B cell (primary cell): ENCODE data around the gene HPS3. TPM values are rescaled to one million over a fixed set of nuclear protein-coding genes. Genes with fewer than 3 reads are reported as not detected.

Experiments used
- ATAC-seq: fragments of 200-7000 bp; cut with Tn5 transposase; one replicate; pipeline ENCODE4 v1.10.0; 2021; ENCODE audit warnings: low read depth, mild to moderate bottlenecking, moderate number of reproducible peaks, moderate library complexity
- CTCF ChIA-PET: fragments of 350-600 bp; sonication (Branson Sonifier 250); formaldehyde crosslinking; loops from one replicate; lab custom pipeline; 2021; ENCODE audit warnings: antibody characterized with exemption, inconsistent platforms; lab: Charles Lee
- POLR2A ChIA-PET: fragments of 350-600 bp; sonication (Branson Sonifier 250); formaldehyde crosslinking; loops from one replicate; lab custom pipeline; 2021; ENCODE audit warnings: antibody characterized with exemption; lab: Charles Lee
- DNase-seq: peaks from one replicate; pipeline ENCODE4 v3.0.0; 2013
- H2AFZ ChIP-seq: 2 replicates; pipeline ENCODE4 v1.6.1; 2012; ENCODE audit warnings: mild to moderate bottlenecking, low read depth, low read length; ENCODE audit not compliant: insufficient read depth, poor library complexity, severe bottlenecking
- H3K27ac ChIP-seq, 2 donors: 1 replicate in 1 of 2; 2 replicates in 1 of 2; pipeline ENCODE4 v1.5.1; 2012 to 2013; ENCODE audit warnings: low read length in 2 of 2, mild to moderate bottlenecking in 2 of 2, moderate library complexity in 1 of 2
- H3K27me3 ChIP-seq, 4 experiments: fragments of 200-600 bp in 1 of 4; sonication (generic) in 1 of 4; replicated peaks in 1 of 4; 1 replicate in 2 of 4; 2 replicates in 2 of 4; pipeline versions ENCODE4 v1.6.1 to v1.7.0; 2013 to 2016; ENCODE audit warnings: low read length in 3 of 4, mild to moderate bottlenecking in 2 of 4, mixed read lengths in 1 of 4, moderate library complexity in 1 of 4; ENCODE audit not compliant: insufficient read depth in 4 of 4, control insufficient read depth in 3 of 4; ENCODE audit errors: control extremely low read depth in 1 of 4
- H3K36me3 ChIP-seq, 2 experiments: replicated peaks in 1 of 2; 1 replicate in 1 of 2; 2 replicates in 1 of 2; pipeline versions ENCODE4 v1.6.1 to v1.7.1; 2013; ENCODE audit warnings: low read length in 1 of 2; ENCODE audit not compliant: insufficient read depth in 2 of 2, control insufficient read depth in 1 of 2; ENCODE audit errors: control extremely low read depth in 1 of 2, extremely low read depth in 1 of 2
- H3K4me1 ChIP-seq, 2 donors: fragments of 200-600 bp in 1 of 2; sonication (generic) in 1 of 2; 1 replicate in 1 of 2; 2 replicates in 1 of 2; pipeline versions ENCODE4 v1.5.1 to v1.6.1; 2013 to 2017; ENCODE audit warnings: low read length in 2 of 2; ENCODE audit not compliant: control insufficient read depth in 2 of 2, insufficient read depth in 2 of 2
- H3K4me2 ChIP-seq: replicated peaks from 2 replicates; pipeline ENCODE3; 2012; ENCODE audit warnings: mild to moderate bottlenecking, low read depth, low read length; ENCODE audit not compliant: poor library complexity, severe bottlenecking
- H3K4me3 ChIP-seq, 5 experiments: fragments of 200-600 bp in 1 of 5; sonication (generic) in 1 of 5; 1 replicate in 3 of 5; 2 replicates in 2 of 5; pipeline versions ENCODE4 v1.5.1 to v1.7.0; 2011 to 2016; ENCODE audit warnings: low read length in 4 of 5, mild to moderate bottlenecking in 4 of 5, low read depth in 2 of 5, control low read depth in 1 of 5, moderate library complexity in 1 of 5; ENCODE audit not compliant: insufficient read depth in 1 of 5; ENCODE audit errors: control extremely low read depth in 1 of 5, extremely low read depth in 1 of 5
- H3K79me2 ChIP-seq: fragments of 200-600 bp; sonication (generic); one replicate; pipeline ENCODE4 v1.6.0; 2016; ENCODE audit warnings: low read length; ENCODE audit not compliant: control insufficient read depth, insufficient read depth
- H3K9ac ChIP-seq: fragments of 200-600 bp; sonication (generic); 2 replicates; pipeline ENCODE4 v1.6.1; 2017; ENCODE audit warnings: mild to moderate bottlenecking, low read length, moderate library complexity
- H3K9me3 ChIP-seq, 3 donors: one replicate each; pipeline versions ENCODE4 v1.6.1 to v1.7.1; 2013; ENCODE audit warnings: low read length in 2 of 3; ENCODE audit not compliant: control insufficient read depth in 2 of 3, insufficient read depth in 1 of 3; ENCODE audit errors: control extremely low read depth in 1 of 3
- H4K20me1 ChIP-seq: 2 replicates; pipeline ENCODE4 v1.6.0; 2012; ENCODE audit warnings: mild to moderate bottlenecking, low read length; ENCODE audit not compliant: insufficient read depth, control insufficient read depth, poor library complexity, severe bottlenecking
- H3K27ac Mint-ChIP-seq: one replicate; pipeline ENCODE4 v1.8.0; 2021; ENCODE audit warnings: mixed read lengths
- H3K27me3 Mint-ChIP-seq: one replicate; pipeline ENCODE4 v1.8.0; 2021; ENCODE audit warnings: mixed read lengths
- H3K4me1 Mint-ChIP-seq: one replicate; pipeline ENCODE4 v1.8.0; 2021; ENCODE audit warnings: mixed read lengths
- H3K4me3 Mint-ChIP-seq: one replicate; pipeline ENCODE4 v1.8.0; 2021; ENCODE audit warnings: mixed read lengths
- H3K9me3 Mint-ChIP-seq: one replicate; pipeline ENCODE4 v1.8.0; 2022; ENCODE audit warnings: mixed read lengths; ENCODE audit not compliant: insufficient read depth
- EZH2 ChIP-seq: IDR thresholded peaks from 2 replicates; pipeline ENCODE4 v1.6.1; 2012; ENCODE audit warnings: borderline replicate concordance, low read depth, mild to moderate bottlenecking, moderate library complexity, low read length; ENCODE audit not compliant: insufficient read depth, poor library complexity, severe bottlenecking
- WGBS: methylation state at CpG from one replicate; pipeline ENCODE4 v1.1.5; 2013; ENCODE audit warnings: missing lambda C conversion rate; ENCODE audit not compliant: insufficient coverage; 5-methylcytosine and 5-hydroxymethylcytosine counted together
- intact Hi-C: fragments of 100-400 bp; cut with micrococcal nuclease; formaldehyde crosslinking; loops from one replicate; pipeline ENCODE4 v1.10.0; 2022
- polyA plus RNA-seq: library from polyadenylated mRNA; depleted of rRNA; stranded (reverse); fragments of >200 nt; gene quantifications from 2 replicates; pipeline ENCODE4 v1.2.3, GENCODE V29; 2012
- total RNA-seq, 2 donors: library from RNA; stranded (reverse); fragments of 120-200 nt in 1 of 2; gene quantifications; 1 replicate in 1 of 2; 2 replicates in 1 of 2; pipeline versions ENCODE4 v1.2.3 to v1.2.4, GENCODE V29; 2013 to 2022
- TF ChIP-seq, protein P1 (sequence below): fragments of 200-600 bp; IDR thresholded peaks from one replicate; pipeline ENCODE4 v1.8.0; 2022; ENCODE audit warnings: antibody characterized with exemption, mild to moderate bottlenecking

Gene HPS3
- total and polyA plus RNA-seq, 2 donors (not counting 1 experiment from before 2014, with no cell fraction given): 28.9 to 48.1 TPM

- Histone ChIP-seq H3K36me3 (no peaks in the 10 kb centered on the region), H3K9me3 (no peaks in the 10 kb centered on the region), H2AFZ (no peak overlapping the region), H4K20me1 (no peaks in the 10 kb centered on the region), H3K4me3 (no peak overlapping the region), H3K9ac (no peak overlapping the region), H3K4me2 (no peak overlapping the region), H3K27me3 (no peaks in the 10 kb centered on the region), H3K79me2 (no peaks in the 10 kb centered on the region), H3K4me1 (no peaks in the 10 kb centered on the region), H3K27ac (no peak overlapping the region)
- intact Hi-C loops: no loop called here
- ATAC-seq (no peak), DNase-seq (no peak)
- ChIA-PET POLR2A (interaction anchor here (0.6 kb wide), 1 partner anchor 22 kb away, joined by 3 read pairs; no protein-coding TSS in a partner anchor), CTCF (interaction anchor here (1.0 to 1.4 kb wide), 4 partner anchors 55 to 96 kb away, joined by 3 read pairs; no protein-coding TSS in a partner anchor)
- 100% methylated on average over 2 of the region's 4 CpGs for WGBS
- no peak overlapping the region for H3K27ac Mint-ChIP-seq
- no peak overlapping the region for H3K4me3 Mint-ChIP-seq
- TF ChIP-seq, protein P1, sequence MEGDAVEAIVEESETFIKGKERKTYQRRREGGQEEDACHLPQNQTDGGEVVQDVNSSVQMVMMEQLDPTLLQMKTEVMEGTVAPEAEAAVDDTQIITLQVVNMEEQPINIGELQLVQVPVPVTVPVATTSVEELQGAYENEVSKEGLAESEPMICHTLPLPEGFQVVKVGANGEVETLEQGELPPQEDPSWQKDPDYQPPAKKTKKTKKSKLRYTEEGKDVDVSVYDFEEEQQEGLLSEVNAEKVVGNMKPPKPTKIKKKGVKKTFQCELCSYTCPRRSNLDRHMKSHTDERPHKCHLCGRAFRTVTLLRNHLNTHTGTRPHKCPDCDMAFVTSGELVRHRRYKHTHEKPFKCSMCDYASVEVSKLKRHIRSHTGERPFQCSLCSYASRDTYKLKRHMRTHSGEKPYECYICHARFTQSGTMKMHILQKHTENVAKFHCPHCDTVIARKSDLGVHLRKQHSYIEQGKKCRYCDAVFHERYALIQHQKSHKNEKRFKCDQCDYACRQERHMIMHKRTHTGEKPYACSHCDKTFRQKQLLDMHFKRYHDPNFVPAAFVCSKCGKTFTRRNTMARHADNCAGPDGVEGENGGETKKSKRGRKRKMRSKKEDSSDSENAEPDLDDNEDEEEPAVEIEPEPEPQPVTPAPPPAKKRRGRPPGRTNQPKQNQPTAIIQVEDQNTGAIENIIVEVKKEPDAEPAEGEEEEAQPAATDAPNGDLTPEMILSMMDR: no peak
- no peak for TF ChIP-seq EZH2
- H3K9me3 Mint-ChIP-seq: peaks cover 3% of the 10 kb centered on the region
- no peaks in the 10 kb centered on the region for H3K4me1 Mint-ChIP-seq
- no peaks in the 10 kb centered on the region for H3K27me3 Mint-ChIP-seq
These were observed 86.9 kb downstream of the HPS3 start for GRCh38 chr3:149216193-149216869.

GRCh38 chr3:149217347-149217746, 87.9 kb downstream of the HPS3 start:
- intact Hi-C loops: no loop called here
- no peak overlapping the region for H3K4me3 Mint-ChIP-seq
- no peaks in the 10 kb centered on the region for H3K4me1 ChIP-seq
- no peak for ATAC-seq
- H3K79me2 ChIP-seq: no peaks in the 10 kb centered on the region
- no peaks in the 10 kb centered on the region for H3K27me3 Mint-ChIP-seq
- no peak overlapping the region for H3K27ac Mint-ChIP-seq
- DNase-seq: no peak
- peaks cover 3% of the 10 kb centered on the region for H3K9me3 Mint-ChIP-seq
- H2AFZ ChIP-seq: no peak overlapping the region
- no peaks in the 10 kb centered on the region for H3K27me3 ChIP-seq
- CTCF ChIA-PET: interaction anchor here (1.2 to 1.4 kb wide), 3 partner anchors 54 to 96 kb away, joined by 3 read pairs; no protein-coding TSS in a partner anchor
- no peaks in the 10 kb centered on the region for H3K4me1 Mint-ChIP-seq
- no CpG with 5 or more reads among the region's 5 CpGs for WGBS
- TF ChIP-seq EZH2: no peak
- TF ChIP-seq, protein P1: no peak
- H3K4me3 ChIP-seq: no peak overlapping the region
- no peaks in the 10 kb centered on the region for H3K9me3 ChIP-seq
- H3K27ac ChIP-seq: no peak overlapping the region
- POLR2A ChIA-PET: no interaction called here
- H4K20me1 ChIP-seq: no peaks in the 10 kb centered on the region
- H3K9ac ChIP-seq: no peak overlapping the region
- H3K4me2 ChIP-seq: no peak overlapping the region
- no peaks in the 10 kb centered on the region for H3K36me3 ChIP-seq
